WTC11 (cell line): ENCODE data around the gene CTIF. TPM values are rescaled to one million over a fixed set of nuclear protein-coding genes. Genes with fewer than 3 reads are reported as not detected.

ENCODE experiments used
- ATAC-seq: fragments of 200-7000 bp; cut with Tn5 transposase; 2 replicates; pipeline ENCODE4 v1.10.0; 2021; ENCODE audit warnings: mild to moderate bottlenecking, moderate library complexity
- CTCF ChIA-PET: fragments of 300-600 bp; sonication (Branson Sonifier 250); formaldehyde crosslinking; loops from one replicate; lab custom pipeline; 2021; ENCODE audit warnings: antibody characterized with exemption; lab: Charles Lee
- POLR2A ChIA-PET: fragments of 350-600 bp; sonication (Branson Sonifier 250); formaldehyde crosslinking; loops from one replicate; lab custom pipeline; 2021; ENCODE audit warnings: antibody characterized with exemption; lab: Charles Lee
- DNase-seq: peaks from one replicate; pipeline ENCODE4 v3.0.0; 2021; ENCODE audit warnings: low spot score
- H3K27ac Mint-ChIP-seq: 2 replicates; pipeline ENCODE4 v1.8.0; 2021; ENCODE audit warnings: mixed read lengths
- H3K27me3 Mint-ChIP-seq: 2 replicates; pipeline ENCODE4 v1.8.0; 2021; ENCODE audit warnings: low read depth, mild to moderate bottlenecking, moderate library complexity, mixed read lengths
- H3K36me3 Mint-ChIP-seq: 2 replicates; pipeline ENCODE4 v1.8.0; 2021; ENCODE audit warnings: mixed read lengths
- H3K4me1 Mint-ChIP-seq: 2 replicates; pipeline ENCODE4 v1.8.0; 2022; ENCODE audit warnings: mixed read lengths
- H3K4me3 Mint-ChIP-seq: 2 replicates; pipeline ENCODE4 v1.8.0; 2021; ENCODE audit warnings: mild to moderate bottlenecking, moderate library complexity, mixed read lengths
- H3K9me3 Mint-ChIP-seq: 2 replicates; pipeline ENCODE4 v1.8.0; 2021; ENCODE audit warnings: mixed read lengths
- AR ChIP-seq: fragments of 250-450 bp; sonication (Bioruptor Pico); IDR thresholded peaks from 2 replicates; pipeline ENCODE4 v1.9.0; 2021; ENCODE audit warnings: mild to moderate bottlenecking
- ATF3 ChIP-seq: sonication (generic); formaldehyde crosslinking; conservative IDR thresholded peaks from 2 replicates; pipeline ENCODE4 v1.8.1; 2022; ENCODE audit warnings: mild to moderate bottlenecking, missing genetic modification reagents
- ELF4 ChIP-seq: sonication (generic); formaldehyde crosslinking; IDR thresholded peaks from 2 replicates; pipeline ENCODE4 v1.8.1; 2022; ENCODE audit warnings: low read depth, mild to moderate bottlenecking, moderate library complexity, missing genetic modification reagents
- ERG ChIP-seq: fragments of 250-450 bp; sonication (Bioruptor Pico); IDR thresholded peaks from 2 replicates; pipeline ENCODE4 v1.8.0; 2021; ENCODE audit warnings: mild to moderate bottlenecking
- FOXP4 ChIP-seq: sonication (generic); formaldehyde crosslinking; IDR thresholded peaks from 2 replicates; pipeline ENCODE4 v1.8.0; 2022; ENCODE audit warnings: mild to moderate bottlenecking, missing genetic modification reagents
- GRHL2 ChIP-seq: fragments of 250-450 bp; sonication (Bioruptor Pico); IDR thresholded peaks from 2 replicates; pipeline ENCODE4 v1.8.0; 2022; ENCODE audit warnings: mild to moderate bottlenecking, moderate library complexity; ENCODE audit not compliant: insufficient replicate concordance, severe bottlenecking
- HMGA2 ChIP-seq: fragments of 250-450 bp; sonication (Bioruptor Pico); IDR thresholded peaks from 2 replicates; pipeline ENCODE4 v1.4.0; 2021; ENCODE audit warnings: mild to moderate bottlenecking, moderate library complexity
- NR2C2 ChIP-seq: sonication (generic); formaldehyde crosslinking; IDR thresholded peaks from 2 replicates; pipeline ENCODE4 v1.8.0; 2022; ENCODE audit warnings: mild to moderate bottlenecking, missing genetic modification reagents
- SMAD3 ChIP-seq: sonication (generic); formaldehyde crosslinking; IDR thresholded peaks from 2 replicates; pipeline ENCODE4 v1.8.0; 2022; ENCODE audit warnings: missing genetic modification reagents, mild to moderate bottlenecking, borderline replicate concordance
- STAT6 ChIP-seq: sonication (generic); formaldehyde crosslinking; conservative IDR thresholded peaks from 2 replicates; pipeline ENCODE4 v1.8.1; 2023; ENCODE audit warnings: mild to moderate bottlenecking, low read depth, missing genetic modification reagents, moderate library complexity
- ZNF138 ChIP-seq: sonication (generic); formaldehyde crosslinking; conservative IDR thresholded peaks from 2 replicates; pipeline ENCODE4 v1.8.1; 2022; ENCODE audit warnings: mild to moderate bottlenecking, moderate library complexity, missing genetic modification reagents
- ZNF317 ChIP-seq: sonication (generic); formaldehyde crosslinking; IDR thresholded peaks from 2 replicates; pipeline ENCODE4 v1.8.1; 2023; ENCODE audit warnings: low read depth, mild to moderate bottlenecking, moderate library complexity, missing genetic modification reagents, borderline replicate concordance
- ZNF532 ChIP-seq: fragments of 250-450 bp; sonication (Bioruptor Pico); IDR thresholded peaks from 2 replicates; pipeline ENCODE4 v1.9.0; 2021; ENCODE audit warnings: mild to moderate bottlenecking, borderline replicate concordance
- total RNA-seq: library from RNA; stranded (reverse); gene quantifications from 3 replicates; pipeline ENCODE4 v1.2.3, GENCODE V29; 2021

CTIF gene
- total RNA-seq, 1 experiment from 2014 or later = 28.5 TPM

- Mint-ChIP-seq H3K9me3 (no peaks in the 10 kb centered on the region), H3K27ac (no peak overlapping the region), H3K4me1 (peaks cover 28% of the 10 kb centered on the region), H3K27me3 (peaks cover 4% of the 10 kb centered on the region; the same call in 1 of the 2 replicates), H3K4me3 (no peak overlapping the region), H3K36me3 (no peaks in the 10 kb centered on the region)
- DNase-seq = no peak
- no peak for ATAC-seq
- CTCF ChIA-PET = interaction anchor here (1.0 kb wide), 1 partner anchor 12 kb away, joined by 3 read pairs; no protein-coding TSS in a partner anchor
- no peak for TF ChIP-seq GRHL2 (CRISPR knock-in tag)
- TF ChIP-seq ZNF138 (CRISPR knock-in tag) = no peak
- TF ChIP-seq HMGA2 (CRISPR knock-in tag) = no peak
- no peak for TF ChIP-seq AR
- TF ChIP-seq NR2C2 = no peak
- no peak for TF ChIP-seq ATF3
- TF ChIP-seq FOXP4 = no peak
- no peak for TF ChIP-seq SMAD3 (CRISPR knock-in tag)
- TF ChIP-seq STAT6 = no peak
- no peak for TF ChIP-seq ZNF532 (CRISPR knock-in tag)
- TF ChIP-seq ELF4 = no peak
- no peak for TF ChIP-seq ZNF317 (CRISPR knock-in tag)
- TF ChIP-seq ERG (CRISPR knock-in tag) = no peak
- POLR2A ChIA-PET = no interaction called here
Measured at GRCh38 chr18:48887905-48888772, 349.3 kb downstream of the CTIF start.
